ENCODE measurements around the gene PF4V1. TPM values are rescaled to one million over a fixed set of nuclear protein-coding genes. Genes with fewer than 3 reads are reported as not detected.

Gene PF4V1
- total and polyA plus RNA-seq, 2 donors (not counting 1 experiment from before 2014, with no cell fraction given): not detected

DNA sequence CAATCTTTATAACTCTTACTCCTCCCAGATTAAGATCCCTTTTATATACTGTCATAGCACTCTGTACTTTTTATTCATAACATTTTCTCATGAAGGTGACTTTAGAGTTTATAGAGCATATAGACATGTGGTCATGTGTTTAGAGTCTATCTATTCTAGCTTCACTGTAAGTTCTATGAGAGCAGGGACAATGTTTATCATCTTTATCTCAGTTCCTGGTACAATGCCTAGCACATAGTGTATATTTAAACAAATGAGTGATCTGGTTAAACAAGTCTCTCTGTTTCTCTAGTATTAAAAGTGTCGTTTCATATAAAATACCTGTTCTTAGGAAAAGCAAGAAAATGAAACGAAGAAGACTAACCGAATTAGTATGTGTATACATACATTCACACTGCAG, 13.4 kb upstream of the PF4V1 start:
- no peak overlapping the region for H3K9ac ChIP-seq (ENCODE audit: low read length)
- WGBS (ENCODE audit: insufficient coverage): no CpG with 5 or more reads among the region's 3 CpGs
- Mint-ChIP-seq H3K4me1 (no peaks in the 10 kb centered on the region), H3K27me3 (peaks cover 23% of the 10 kb centered on the region), H3K9me3 (ENCODE audit: insufficient read depth) (no peaks in the 10 kb centered on the region), H3K27ac (no peak overlapping the region), H3K4me3 (no peak overlapping the region)
- H3K27ac ChIP-seq (ENCODE audit: low read length in 2 of 2): no peak overlapping the region
- DNase-seq: no peak
- H3K4me2 ChIP-seq (replicated peaks; ENCODE audit: low read depth, low read length, poor library complexity, severe bottlenecking): no peak overlapping the region
- no peak overlapping the region for H3K4me3 ChIP-seq (ENCODE audit: control extremely low read depth in 1 of 5, extremely low read depth in 1 of 5, insufficient read depth in 1 of 5, low read depth in 2 of 5, low read length in 4 of 5)
- no peaks in the 10 kb centered on the region for H3K36me3 ChIP-seq (replicated peaks in 1 of 2; ENCODE audit: control extremely low read depth in 1 of 2, control insufficient read depth in 1 of 2, extremely low read depth in 1 of 2, insufficient read depth in 2 of 2, low read length in 1 of 2)
- H3K27me3 ChIP-seq (replicated peaks in 1 of 4; ENCODE audit: control extremely low read depth in 1 of 4, control insufficient read depth in 3 of 4, insufficient read depth in 4 of 4, low read length in 3 of 4): peaks cover 0 to 6% (median 4%) of the 10 kb centered on the region in 4 experiments
- CTCF ChIA-PET: no interaction called here
- intact Hi-C loops (cut with micrococcal nuclease): no loop called here
- peaks cover 0 to 8% (median 0%) of the 10 kb centered on the region in 3 donors for H3K9me3 ChIP-seq (ENCODE audit: control extremely low read depth in 1 of 3, control insufficient read depth in 2 of 3, insufficient read depth in 1 of 3, low read length in 2 of 3)
- H3K79me2 ChIP-seq (ENCODE audit: control insufficient read depth, insufficient read depth, low read length): no peaks in the 10 kb centered on the region
- POLR2A ChIA-PET: no interaction called here
- H2AFZ ChIP-seq (ENCODE audit: insufficient read depth, low read depth, low read length, poor library complexity, severe bottlenecking): no peak overlapping the region
- H3K4me1 ChIP-seq (ENCODE audit: control insufficient read depth in 2 of 2, insufficient read depth in 2 of 2, low read length in 2 of 2): no peaks in the 10 kb centered on the region
- no peak for TF ChIP-seq EZH2 (IDR thresholded peaks at IDR 0.05; ENCODE audit: borderline replicate concordance, insufficient read depth, low read depth, low read length, poor library complexity, severe bottlenecking)
- TF ChIP-seq, protein P1, sequence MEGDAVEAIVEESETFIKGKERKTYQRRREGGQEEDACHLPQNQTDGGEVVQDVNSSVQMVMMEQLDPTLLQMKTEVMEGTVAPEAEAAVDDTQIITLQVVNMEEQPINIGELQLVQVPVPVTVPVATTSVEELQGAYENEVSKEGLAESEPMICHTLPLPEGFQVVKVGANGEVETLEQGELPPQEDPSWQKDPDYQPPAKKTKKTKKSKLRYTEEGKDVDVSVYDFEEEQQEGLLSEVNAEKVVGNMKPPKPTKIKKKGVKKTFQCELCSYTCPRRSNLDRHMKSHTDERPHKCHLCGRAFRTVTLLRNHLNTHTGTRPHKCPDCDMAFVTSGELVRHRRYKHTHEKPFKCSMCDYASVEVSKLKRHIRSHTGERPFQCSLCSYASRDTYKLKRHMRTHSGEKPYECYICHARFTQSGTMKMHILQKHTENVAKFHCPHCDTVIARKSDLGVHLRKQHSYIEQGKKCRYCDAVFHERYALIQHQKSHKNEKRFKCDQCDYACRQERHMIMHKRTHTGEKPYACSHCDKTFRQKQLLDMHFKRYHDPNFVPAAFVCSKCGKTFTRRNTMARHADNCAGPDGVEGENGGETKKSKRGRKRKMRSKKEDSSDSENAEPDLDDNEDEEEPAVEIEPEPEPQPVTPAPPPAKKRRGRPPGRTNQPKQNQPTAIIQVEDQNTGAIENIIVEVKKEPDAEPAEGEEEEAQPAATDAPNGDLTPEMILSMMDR (IDR thresholded peaks at IDR 0.05): no peak
- no peak for ATAC-seq (ENCODE audit: low read depth)
- H4K20me1 ChIP-seq (ENCODE audit: control insufficient read depth, insufficient read depth, low read length, poor library complexity, severe bottlenecking): no peaks in the 10 kb centered on the region

DNA sequence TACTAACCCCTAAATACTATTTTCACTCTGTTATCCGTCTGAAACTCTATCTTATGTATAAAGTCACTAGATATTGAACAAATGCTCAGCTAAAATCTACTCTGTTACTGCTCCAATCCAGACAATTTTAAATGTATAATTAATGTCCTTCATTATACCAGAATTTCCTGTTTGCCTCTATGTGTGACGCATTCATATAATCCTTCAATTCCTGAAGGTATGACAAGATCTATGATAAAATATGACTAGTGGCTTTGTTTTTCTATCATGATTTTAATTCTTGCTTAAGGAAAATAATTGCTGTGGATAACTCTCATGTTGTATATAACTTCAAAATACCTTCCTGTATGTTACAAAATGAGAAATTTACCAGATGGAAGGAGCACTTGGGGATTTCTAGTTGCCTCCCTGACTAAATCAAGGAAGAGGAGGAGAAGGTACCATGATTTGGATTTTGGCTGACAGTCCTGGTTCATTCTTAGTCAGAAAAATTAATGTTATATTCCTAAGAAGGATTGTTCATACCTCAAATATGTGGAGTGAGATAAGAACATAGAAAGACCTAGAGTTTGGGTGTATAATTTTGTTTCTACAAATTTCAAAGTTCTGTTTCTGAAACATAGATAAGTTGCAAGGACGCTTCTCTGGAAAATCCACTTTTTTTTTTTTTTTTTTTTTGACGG, 11.7 kb upstream of the PF4V1 start:
- ATAC-seq (ENCODE audit: low read depth) (no peak), DNase-seq (no peak)
- H3K4me3 Mint-ChIP-seq: no peak overlapping the region
- TF ChIP-seq EZH2 (IDR thresholded peaks at IDR 0.05; ENCODE audit: borderline replicate concordance, insufficient read depth, low read depth, low read length, poor library complexity, severe bottlenecking): no peak
- TF ChIP-seq, protein P1 (IDR thresholded peaks at IDR 0.05): no peak
- no peak overlapping the region for H3K27ac Mint-ChIP-seq
- Histone ChIP-seq H3K36me3 (replicated peaks in 1 of 2; ENCODE audit: control extremely low read depth in 1 of 2, control insufficient read depth in 1 of 2, extremely low read depth in 1 of 2, insufficient read depth in 2 of 2, low read length in 1 of 2) (no peaks in the 10 kb centered on the region), H3K79me2 (ENCODE audit: control insufficient read depth, insufficient read depth, low read length) (no peaks in the 10 kb centered on the region), H3K9ac (ENCODE audit: low read length) (no peak overlapping the region), H3K9me3 (ENCODE audit: control extremely low read depth in 1 of 3, control insufficient read depth in 2 of 3, insufficient read depth in 1 of 3, low read length in 2 of 3) (peaks cover 0 to 6% (median 0%) of the 10 kb centered on the region in 3 donors), H3K4me1 (ENCODE audit: control insufficient read depth in 2 of 2, insufficient read depth in 2 of 2, low read length in 2 of 2) (no peaks in the 10 kb centered on the region), H3K27me3 (replicated peaks in 1 of 4; ENCODE audit: control extremely low read depth in 1 of 4, control insufficient read depth in 3 of 4, insufficient read depth in 4 of 4, low read length in 3 of 4) (peaks cover 0 to 6% (median 4%) of the 10 kb centered on the region in 4 experiments), H4K20me1 (ENCODE audit: control insufficient read depth, insufficient read depth, low read length, poor library complexity, severe bottlenecking) (no peaks in the 10 kb centered on the region), H3K27ac (ENCODE audit: low read length in 2 of 2) (no peak overlapping the region), H3K4me3 (ENCODE audit: control extremely low read depth in 1 of 5, extremely low read depth in 1 of 5, insufficient read depth in 1 of 5, low read depth in 2 of 5, low read length in 4 of 5) (no peak overlapping the region), H2AFZ (ENCODE audit: insufficient read depth, low read depth, low read length, poor library complexity, severe bottlenecking) (no peak overlapping the region), H3K4me2 (replicated peaks; ENCODE audit: low read depth, low read length, poor library complexity, severe bottlenecking) (no peak overlapping the region)
- CTCF ChIA-PET: no interaction called here
- H3K4me1 Mint-ChIP-seq: no peaks in the 10 kb centered on the region
- WGBS (ENCODE audit: insufficient coverage): 83% methylated on average over 1 of the region's 4 CpGs
- H3K27me3 Mint-ChIP-seq: peaks cover 23% of the 10 kb centered on the region
- POLR2A ChIA-PET: no interaction called here
- intact Hi-C loops (cut with micrococcal nuclease): no loop called here
- H3K9me3 Mint-ChIP-seq (ENCODE audit: insufficient read depth): no peaks in the 10 kb centered on the region

All from B cell (primary cell).